GM21360 (cell line): ENCODE measurements around the gene TMEM25.
"Not testable (repeated sequence)": the region's sequence is repeated elsewhere in the genome, so short reads cannot be mapped to it uniquely, and the experiment has no call there.

Source experiments
- ATAC-seq: cut with Tn5 transposase; IDR thresholded peaks from one replicate; pipeline ENCODE4 v1.9.1; 2021; ENCODE audit warnings: mild to moderate bottlenecking, moderate library complexity; ENCODE audit not compliant: unreplicated experiment

TMEM25 gene

GRCh38 chr11:118574636-118575035 is 43.6 kb downstream of the TMEM25 start:
- ATAC-seq, result no peak

GRCh38 chr11:118577995-118578394 is 47.0 kb downstream of the TMEM25 start:
- ATAC-seq, result not testable (repeated sequence)

- ATAC-seq, result no peak
These were observed 50.1 kb downstream of the TMEM25 start for GRCh38 chr11:118581057-118581456.
